SKM-1 treated with dmso at 0.1 percent for 144 hours (cell line): ENCODE results near the gene NFILZ.

ENCODE experiments used
- DNase-seq: peaks from one replicate; lab custom pipeline; 2025; ENCODE audit not compliant: unreplicated experiment; lab: John Stamatoyannopoulos, UW

The NFILZ gene

DNA sequence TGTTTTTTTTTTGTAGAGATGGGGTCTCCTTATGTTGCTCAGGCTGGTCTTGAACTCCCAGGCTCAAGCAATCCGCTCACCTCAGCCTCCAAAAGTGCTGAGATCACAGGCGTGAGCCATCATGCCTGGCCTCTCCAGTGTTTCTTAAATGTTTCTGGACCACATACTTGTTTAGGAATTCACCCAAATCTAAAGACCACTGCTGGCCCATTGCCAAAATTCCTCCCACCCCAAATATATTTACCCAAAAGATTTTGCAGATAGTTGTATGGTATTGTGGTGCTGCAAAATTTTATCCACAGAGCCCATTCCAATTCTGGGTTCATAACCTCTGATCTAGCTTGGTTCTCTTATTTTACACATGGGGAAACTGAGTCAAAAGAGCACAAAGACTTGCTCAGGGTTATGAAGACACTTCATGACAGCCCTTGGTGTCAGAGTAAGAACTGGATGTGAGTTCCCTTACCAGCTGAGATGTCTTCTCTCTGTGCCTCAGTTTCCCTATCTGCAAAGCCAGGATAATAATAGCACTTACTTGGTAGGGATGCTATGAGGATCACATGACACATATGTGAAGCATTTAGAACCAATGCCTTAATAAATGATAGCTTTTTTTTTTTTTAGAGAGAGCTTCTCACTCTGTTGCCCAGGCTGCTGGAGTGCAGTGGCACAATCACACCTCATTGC, 10.9 kb downstream of the NFILZ start:
- DNase-seq = no peak

DNA sequence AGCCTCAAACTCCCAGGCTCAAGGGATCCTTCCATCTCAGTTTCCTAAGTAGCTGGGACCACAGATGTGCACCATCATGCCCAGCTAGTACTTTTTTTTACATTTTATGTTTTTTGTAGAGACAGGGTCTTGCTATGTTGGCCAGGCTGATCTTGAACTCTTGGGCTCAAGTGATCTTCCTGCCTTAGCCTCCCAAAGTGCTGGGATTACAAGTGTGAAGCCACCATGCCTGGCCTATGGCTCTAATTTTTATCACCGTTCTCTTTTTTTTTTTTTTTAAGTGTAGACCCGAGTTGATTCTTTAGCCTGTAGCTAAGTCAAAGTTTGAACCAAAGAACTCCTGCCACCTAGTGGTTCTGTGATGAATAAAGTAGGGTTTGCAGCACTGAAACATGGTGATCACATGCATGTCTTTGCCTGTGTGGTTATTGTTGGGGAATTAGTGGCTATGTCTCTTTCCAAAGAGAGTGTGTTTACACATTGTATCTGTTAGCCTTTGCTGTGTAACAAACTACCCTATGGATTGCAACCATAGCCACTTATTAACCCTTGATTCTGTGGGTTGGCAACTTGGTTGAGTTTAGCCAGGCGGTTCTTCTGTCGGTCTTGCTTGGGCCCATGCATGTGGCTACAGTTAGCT, 11.6 kb downstream of the NFILZ start:
- peak; percentile 46 for DNase-seq

- peak; percentile 48 for DNase-seq
These were observed 12.1 kb downstream of the NFILZ start for GRCh38 chr19:8642561-8642960.

DNA sequence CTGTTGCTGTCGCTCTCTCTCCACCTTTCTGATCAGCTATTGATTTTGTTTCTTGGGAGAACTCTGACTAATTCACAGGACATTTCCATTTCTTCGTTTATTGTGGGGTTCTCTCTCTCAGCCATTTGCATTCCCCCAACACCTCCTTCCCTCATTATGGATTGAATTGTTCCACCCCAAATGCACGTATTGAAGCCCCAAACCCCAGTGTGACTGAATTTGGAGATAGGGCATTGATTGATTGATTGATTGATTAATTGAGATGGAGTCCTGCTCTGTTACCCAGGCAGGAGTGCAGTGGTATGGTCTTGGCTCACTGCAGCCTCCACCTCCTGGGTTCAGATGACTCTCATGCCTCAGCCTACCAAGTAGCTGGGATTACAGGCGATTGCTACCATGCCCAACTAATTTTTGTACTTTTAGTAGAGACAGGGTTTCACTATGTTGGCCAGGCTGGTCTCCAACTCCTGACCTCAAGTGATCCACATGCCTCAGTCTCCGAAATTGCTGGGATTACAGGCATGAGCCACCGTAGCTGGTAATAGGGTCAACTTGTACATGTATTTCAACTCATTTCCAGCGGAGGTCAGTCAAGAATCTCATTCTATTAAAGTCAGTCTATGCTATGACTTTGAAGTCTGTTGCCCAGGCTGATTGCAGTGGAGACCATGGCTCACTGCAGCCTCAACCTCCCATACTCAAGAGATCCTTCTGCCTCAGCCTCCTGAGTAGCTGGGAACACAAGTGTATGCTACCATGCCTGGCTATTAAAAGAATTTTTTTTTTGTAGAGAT, 13.6 kb downstream of the NFILZ start:
- no peak for DNase-seq

DNA sequence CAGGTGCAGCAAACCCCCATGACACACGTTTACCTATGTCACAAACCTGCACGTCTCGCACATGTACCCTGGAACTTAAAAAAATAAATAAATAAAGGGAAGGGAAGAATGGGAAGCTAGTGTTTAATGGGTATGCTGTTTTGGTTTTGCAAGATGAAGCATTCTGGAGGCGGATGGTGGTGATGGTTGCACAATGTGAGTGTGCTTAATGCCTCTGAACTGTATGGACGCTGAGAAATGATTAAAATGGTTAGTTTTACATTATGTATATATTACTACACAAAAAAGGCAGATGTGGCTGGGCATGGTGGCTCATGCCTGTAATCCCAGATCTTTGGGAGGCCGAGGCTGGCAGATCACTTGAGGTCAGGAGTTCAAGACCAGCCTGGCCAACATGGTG, 17.8 kb downstream of the NFILZ start:
- peak; percentile 73 for DNase-seq

- peak; percentile 34 for DNase-seq
These were observed 24.3 kb downstream of the NFILZ start for GRCh38 chr19:8654591-8655339.

DNA sequence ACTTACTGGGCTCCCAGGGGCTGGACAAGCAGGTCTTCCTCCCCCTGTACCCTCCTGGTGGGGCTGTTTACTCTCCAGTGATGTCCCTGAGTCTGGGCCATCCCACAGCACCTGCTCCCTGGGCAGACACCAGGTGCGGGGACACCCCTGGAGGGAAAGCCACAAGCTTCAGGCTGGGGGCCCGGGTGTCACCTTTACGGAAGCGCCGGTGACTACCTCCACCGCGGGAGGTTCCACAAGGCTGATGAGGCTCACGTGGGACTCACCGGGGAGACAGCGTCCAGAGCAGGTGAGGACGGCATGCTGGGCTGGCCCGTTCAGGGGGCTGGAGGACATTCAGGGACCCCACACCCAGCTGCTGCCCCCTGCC, 24.9 kb downstream of the NFILZ start:
- no peak for DNase-seq

- DNase-seq = no peak
These were observed 27.4 kb downstream of the NFILZ start for GRCh38 chr19:8657869-8658268.

DNA sequence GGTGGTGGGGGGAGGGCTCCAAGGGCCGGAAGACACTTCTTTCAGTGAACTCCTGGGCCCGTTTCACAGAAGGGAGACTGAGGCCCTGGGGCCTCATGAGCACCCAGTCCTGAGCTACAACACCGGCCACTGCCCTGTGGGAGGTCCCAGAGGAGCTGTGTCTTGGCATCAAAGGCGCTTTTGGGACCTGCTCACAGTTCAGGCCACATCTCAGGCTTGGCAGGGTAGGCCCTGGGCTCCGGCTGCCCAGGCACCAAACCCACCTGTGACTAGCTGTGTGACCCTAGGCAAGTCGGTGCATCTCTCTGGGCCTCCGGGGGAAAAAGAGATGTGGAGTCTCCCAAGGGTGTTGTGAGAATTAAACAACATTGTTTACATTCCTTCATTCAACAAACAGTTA, 29.5 kb downstream of the NFILZ start:
- DNase-seq = no peak

- DNase-seq = no peak
These were observed 31.8 kb downstream of the NFILZ start for GRCh38 chr19:8662263-8662662.

GRCh38 chr19:8663920-8664670, 33.7 kb downstream of the NFILZ start:
- no peak for DNase-seq

GRCh38 chr19:8664671-8665057, 34.2 kb downstream of the NFILZ start:
- no peak for DNase-seq

GRCh38 chr19:8665468-8666213, 35.2 kb downstream of the NFILZ start:
- DNase-seq = no peak

- no peak for DNase-seq
These were observed 36.5 kb downstream of the NFILZ start for GRCh38 chr19:8666814-8667405.

GRCh38 chr19:8673276-8673891, 43.0 kb downstream of the NFILZ start:
- DNase-seq = no peak

- no peak for DNase-seq
These were observed 44.6 kb downstream of the NFILZ start for GRCh38 chr19:8675066-8675465.

GRCh38 chr19:8678244-8678807, 47.9 kb downstream of the NFILZ start:
- no peak for DNase-seq
